H1 (cell line): ENCODE results near the gene MPLKIP. TPM values are rescaled to one million over a fixed set of nuclear protein-coding genes. Genes with fewer than 3 reads are reported as not detected.

Experiments used
- CTCF ChIA-PET: fragments of 300-600 bp; sonication (Branson Sonifier 250); formaldehyde crosslinking; loops from one replicate; lab custom pipeline; 2021; ENCODE audit not compliant: partially characterized antibody; lab: Charles Lee
- POLR2A ChIA-PET: fragments of 300-600 bp; sonication (Branson Sonifier 250); formaldehyde crosslinking; loops from one replicate; lab custom pipeline; 2021; ENCODE audit warnings: inconsistent platforms; ENCODE audit not compliant: partially characterized antibody; lab: Charles Lee
- DNase-seq, 2 experiments: peaks; one replicate each; pipeline versions ENCODE4 v3.0.0 to v3.0.0-alpha.2; 2010 to 2022; ENCODE audit warnings: low spot score in 2 of 2, low read depth in 1 of 2, mixed read lengths in 1 of 2
- FAIRE-seq: peaks from 2 replicates; lab custom pipeline; 2011; peaks lifted over from hg19 to GRCh38; lab: Jason Lieb, UNC
- H2AFZ ChIP-seq: 2 replicates; pipeline ENCODE4 v1.8.1; 2012; ENCODE audit warnings: low read length, inconsistent platforms
- H2AK5ac ChIP-seq: 2 replicates; pipeline ENCODE4 v1.6.1; 2013; ENCODE audit warnings: low read depth, low read length
- H2BK120ac ChIP-seq: replicated peaks from 2 replicates; pipeline ENCODE3; 2013; ENCODE audit warnings: low read depth, low read length, inconsistent platforms
- H2BK12ac ChIP-seq: 2 replicates; pipeline ENCODE4 v1.6.1; 2013; ENCODE audit warnings: low read depth, low read length
- H2BK15ac ChIP-seq: 2 replicates; pipeline ENCODE4 v1.6.1; 2013; ENCODE audit warnings: low read length
- H2BK20ac ChIP-seq: 2 replicates; pipeline ENCODE4 v1.6.1; 2013; ENCODE audit warnings: low read length
- H2BK5ac ChIP-seq: 2 replicates; pipeline ENCODE4 v1.6.1; 2013; ENCODE audit warnings: low read depth, low read length
- H3K14ac ChIP-seq: 2 replicates; pipeline ENCODE4 v1.6.1; 2013; ENCODE audit warnings: inconsistent platforms; ENCODE audit not compliant: insufficient read length
- H3K18ac ChIP-seq: 2 replicates; pipeline ENCODE4 v1.6.1; 2013; ENCODE audit warnings: low read length; ENCODE audit errors: extremely low read depth
- H3K23ac ChIP-seq: 2 replicates; pipeline ENCODE4 v1.6.1; 2013; ENCODE audit warnings: inconsistent platforms; ENCODE audit not compliant: insufficient read length
- H3K23me2 ChIP-seq: 2 replicates; pipeline ENCODE4 v1.6.1; 2013; ENCODE audit warnings: low read depth, low read length
- H3K27ac ChIP-seq: 2 replicates; pipeline ENCODE4 v1.6.1; 2011; ENCODE audit warnings: low read depth, low read length, inconsistent platforms
- H3K27me3 ChIP-seq, 4 experiments: replicated peaks in 1 of 4; 1 replicate in 1 of 4; 2 replicates in 3 of 4; pipeline versions ENCODE4 v1.6.1 to v1.8.1; 2011 to 2013; ENCODE audit warnings: low read length in 3 of 4, mild to moderate bottlenecking in 3 of 4, inconsistent platforms in 2 of 4, mixed read lengths in 2 of 4, moderate library complexity in 1 of 4; ENCODE audit not compliant: control insufficient read depth in 3 of 4, insufficient read depth in 3 of 4; ENCODE audit errors: extremely low read depth in 1 of 4
- H3K36me3 ChIP-seq, 4 experiments: 2 replicates each; pipeline versions ENCODE4 v1.6.1 to v1.8.1; 2011 to 2013; ENCODE audit warnings: mild to moderate bottlenecking in 4 of 4, low read length in 3 of 4, moderate library complexity in 2 of 4, control low read depth in 1 of 4, inconsistent platforms in 1 of 4; ENCODE audit not compliant: insufficient read depth in 4 of 4, control insufficient read depth in 2 of 4
- H3K4ac ChIP-seq: replicated peaks from 2 replicates; pipeline ENCODE3; 2013; ENCODE audit warnings: low read length, low read depth, mixed read lengths, inconsistent platforms; ENCODE audit not compliant: insufficient read length
- H3K4me1 ChIP-seq, 4 experiments: replicated peaks in 1 of 4; 1 replicate in 1 of 4; 2 replicates in 3 of 4; pipeline versions ENCODE4 v1.6.1 to v1.8.1; 2011 to 2013; ENCODE audit warnings: low read length in 3 of 4, inconsistent platforms in 2 of 4, mixed read lengths in 1 of 4; ENCODE audit not compliant: insufficient read depth in 4 of 4, control insufficient read depth in 3 of 4
- H3K4me2 ChIP-seq, 2 experiments: 2 replicates each; pipeline versions ENCODE4 v1.6.1 to v1.8.1; 2011 to 2013; ENCODE audit warnings: low read depth in 2 of 2, low read length in 2 of 2, control low read depth in 1 of 2, inconsistent platforms in 1 of 2, mild to moderate bottlenecking in 1 of 2; ENCODE audit not compliant: insufficient read depth in 1 of 2
- H3K4me3 ChIP-seq, 4 experiments: fragments of 200-600, 300-600 bp in 1 of 4; sonication (generic), shearing (Covaris generic), sonication (Bioruptor Twin) in 1 of 4; 2 replicates each; pipeline versions ENCODE4 v1.5.1 to v1.8.1; 2011 to 2016; ENCODE audit warnings: low read length in 4 of 4, low read depth in 3 of 4, control low read depth in 2 of 4, inconsistent platforms in 2 of 4, mild to moderate bottlenecking in 2 of 4, mixed read lengths in 1 of 4, moderate library complexity in 1 of 4; ENCODE audit not compliant: insufficient read depth in 2 of 4; ENCODE audit errors: extremely low read depth in 1 of 4
- H3K56ac ChIP-seq: replicated peaks from 2 replicates; pipeline ENCODE3; 2013; ENCODE audit warnings: low read depth, mild to moderate bottlenecking, mixed read lengths, low read length, inconsistent platforms; ENCODE audit not compliant: insufficient read length
- H3K79me1 ChIP-seq: 2 replicates; pipeline ENCODE4 v1.6.1; 2013; ENCODE audit warnings: low read depth, low read length, control low read depth
- H3K79me2 ChIP-seq, 2 experiments: 2 replicates each; pipeline versions ENCODE4 v1.6.1 to v1.8.1; 2012 to 2013; ENCODE audit warnings: low read length in 2 of 2, mild to moderate bottlenecking in 2 of 2, inconsistent platforms in 1 of 2; ENCODE audit not compliant: insufficient read depth in 2 of 2, control insufficient read depth in 1 of 2
- H3K9ac ChIP-seq, 4 experiments: replicated peaks in 1 of 4; 1 replicate in 1 of 4; 2 replicates in 3 of 4; pipeline versions ENCODE4 v1.6.1 to v1.8.1; 2011 to 2013; ENCODE audit warnings: low read depth in 3 of 4, low read length in 3 of 4, control low read depth in 2 of 4, mild to moderate bottlenecking in 2 of 4, moderate library complexity in 2 of 4, inconsistent platforms in 1 of 4; ENCODE audit errors: extremely low read depth in 1 of 4
- H3K9me3 ChIP-seq, 2 experiments: 2 replicates each; pipeline versions ENCODE4 v1.6.1 to v1.8.1; 2012 to 2013; ENCODE audit warnings: mild to moderate bottlenecking in 2 of 2, moderate library complexity in 2 of 2, control low read depth in 1 of 2, inconsistent platforms in 1 of 2, low read depth in 1 of 2, low read length in 1 of 2, mixed read lengths in 1 of 2; ENCODE audit not compliant: insufficient read depth in 2 of 2
- H4K20me1 ChIP-seq, 2 experiments: replicated peaks in 1 of 2; 2 replicates each; pipeline versions ENCODE3 to v1.8.1; 2011 to 2013; ENCODE audit warnings: inconsistent platforms in 2 of 2, low read length in 2 of 2, mild to moderate bottlenecking in 1 of 2; ENCODE audit not compliant: insufficient read depth in 2 of 2, control insufficient read depth in 1 of 2
- H4K5ac ChIP-seq: 2 replicates; pipeline ENCODE4 v1.6.1; 2013; ENCODE audit warnings: low read length, low read depth, mixed read lengths, inconsistent platforms; ENCODE audit not compliant: insufficient read length
- H4K8ac ChIP-seq: 2 replicates; pipeline ENCODE4 v1.8.0; 2013; ENCODE audit warnings: mild to moderate bottlenecking, moderate library complexity, low read length, inconsistent platforms; ENCODE audit not compliant: insufficient read depth; ENCODE audit errors: extremely low read depth
- H4K91ac ChIP-seq: replicated peaks from 2 replicates; pipeline ENCODE3; 2013; ENCODE audit warnings: low read length, mixed read lengths, inconsistent platforms; ENCODE audit not compliant: insufficient read length
- CBX5 ChIP-seq: fragments of 300-800, 300-1000 bp; sonication (generic); IDR thresholded peaks from 2 replicates; pipeline ENCODE4 v1.7.1; 2016; ENCODE audit warnings: antibody characterized with exemption, low read length, low read depth
- CEBPB ChIP-seq: IDR thresholded peaks from 2 replicates; pipeline ENCODE4 v1.6.1; 2012; ENCODE audit warnings: low read depth, low read length
- JUN ChIP-seq: IDR thresholded peaks from 2 replicates; pipeline ENCODE4 v1.6.1; 2011; ENCODE audit warnings: low read depth, mild to moderate bottlenecking, improper control_type of control experiment, low read length
- NANOG ChIP-seq: IDR thresholded peaks from 2 replicates; pipeline ENCODE4 v1.6.1; 2011; ENCODE audit warnings: low read length, low read depth, mild to moderate bottlenecking, inconsistent platforms; ENCODE audit not compliant: insufficient read depth, poor library complexity, severe bottlenecking
- POLR2AphosphoS5 ChIP-seq: IDR thresholded peaks from 2 replicates; pipeline ENCODE4 v1.6.1; 2011; ENCODE audit warnings: low read depth, low read length
- RNF2 ChIP-seq: fragments of 200-900, 300-1000 bp; sonication (generic); IDR thresholded peaks from 2 replicates; pipeline ENCODE4 v1.7.1; 2016; ENCODE audit warnings: borderline replicate concordance, low read depth, mild to moderate bottlenecking, antibody characterized with exemption, low read length; ENCODE audit not compliant: poor library complexity, severe bottlenecking; ENCODE audit errors: missing control alignments
- TBP ChIP-seq: IDR thresholded peaks from 2 replicates; pipeline ENCODE4 v1.6.1; 2011; ENCODE audit warnings: low read depth, low read length, improper control_type of control experiment
- polyA plus RNA-seq, 7 experiments: library from polyadenylated mRNA; depleted of rRNA in 3 of 7; stranded (reverse) in 5 of 7; unstranded in 2 of 7; fragments of >200 nt in 5 of 7; fragments of 200-250 nt in 2 of 7; gene quantifications; 1 replicate in 5 of 7; 2 replicates in 1 of 7; 4 replicates in 1 of 7; pipeline versions ENCODE4 v1.2.1 to v1.2.3, GENCODE V29; 2011 to 2013; ENCODE audit warnings: missing spikeins in 2 of 7, mixed read lengths in 2 of 7
- total RNA-seq: library from RNA; stranded (reverse); fragmentation: NEBNext Ultra II Directional; extraction: Animal tissue kit (Norgen Biotek cat#: 25700); gene quantifications from 2 replicates; pipeline ENCODE4 v1.2.1, GENCODE V29; 2021
- TF ChIP-seq, protein P1 (sequence below): IDR thresholded peaks from 2 replicates; pipeline ENCODE4 v1.6.1; 2012; ENCODE audit warnings: inconsistent platforms

MPLKIP gene
- total and polyA plus RNA-seq, 2 of the 8 experiments (the other 6 are each of a cell fraction or from before 2014, with no cell fraction given), result 57.2 to 73.4 TPM

GRCh38 chr7:40098810-40099209 is 35.6 kb downstream of the MPLKIP start:
- Histone ChIP-seq H3K23ac (no peak overlapping the region), H3K4me3 (no peak overlapping the region), H3K36me3 (peaks cover 6 to 18% (median 9%) of the 10 kb centered on the region in 4 experiments), H3K79me2 (no peaks in the 10 kb centered on the region), H3K9me3 (no peaks in the 10 kb centered on the region), H3K23me2 (no peaks in the 10 kb centered on the region), H4K8ac (no peak overlapping the region), H3K9ac (no peak overlapping the region), H3K14ac (no peak overlapping the region), H2BK5ac (no peak overlapping the region), H3K4me1 (peaks cover 0 to 4% (median 2%) of the 10 kb centered on the region in 4 experiments; a peak in 4 of 7 replicates), H2AFZ (no peak overlapping the region), H2BK12ac (no peak overlapping the region), H4K91ac (no peak overlapping the region), H3K56ac (no peak overlapping the region), H4K20me1 (no peaks in the 10 kb centered on the region), H2BK15ac (no peak overlapping the region), H3K4ac (no peak overlapping the region), H4K5ac (no peak overlapping the region), H2BK120ac (no peak overlapping the region), H2AK5ac (no peak overlapping the region), H3K4me2 (no peak overlapping the region), H3K18ac (no peak overlapping the region), H3K79me1 (no peaks in the 10 kb centered on the region)
- CTCF ChIA-PET, result interaction anchor here (0.6 to 1.3 kb wide), 4 partner anchors 35 to 1749 kb away, joined by 3 to 5 read pairs (median 3); partner anchors contain the start of genes MPLKIP and SUGCT
- FAIRE-seq (no peak), DNase-seq (no peak)
- POLR2A ChIA-PET, result no interaction called here
- TF ChIP-seq RNF2 (no peak), JUN (no peak), TBP (no peak), POLR2AphosphoS5 (no peak), NANOG (no peak), CEBPB (no peak), CBX5 (no peak)
- TF ChIP-seq, protein P1, sequence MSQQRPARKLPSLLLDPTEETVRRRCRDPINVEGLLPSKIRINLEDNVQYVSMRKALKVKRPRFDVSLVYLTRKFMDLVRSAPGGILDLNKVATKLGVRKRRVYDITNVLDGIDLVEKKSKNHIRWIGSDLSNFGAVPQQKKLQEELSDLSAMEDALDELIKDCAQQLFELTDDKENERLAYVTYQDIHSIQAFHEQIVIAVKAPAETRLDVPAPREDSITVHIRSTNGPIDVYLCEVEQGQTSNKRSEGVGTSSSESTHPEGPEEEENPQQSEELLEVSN, result no peak
- TF ChIP-seq, all 59 proteins: peak for 0
- Histone ChIP-seq H3K27ac (no peak overlapping the region), H3K27me3 (no peaks in the 10 kb centered on the region), H2BK20ac (no peak overlapping the region)
